NCI-H2196 treated with DMSO at 0.1 percent for 48 hours (cell line): ENCODE data around the gene AMY1C.
"Not testable (repeated sequence)": the region's sequence is repeated elsewhere in the genome, so short reads cannot be mapped to it uniquely, and the experiment has no call there.

Experiments
- DNase-seq: peaks from one replicate; lab custom pipeline; 2025; ENCODE audit not compliant: unreplicated experiment; lab: John Stamatoyannopoulos, UW

Gene AMY1C

DNA sequence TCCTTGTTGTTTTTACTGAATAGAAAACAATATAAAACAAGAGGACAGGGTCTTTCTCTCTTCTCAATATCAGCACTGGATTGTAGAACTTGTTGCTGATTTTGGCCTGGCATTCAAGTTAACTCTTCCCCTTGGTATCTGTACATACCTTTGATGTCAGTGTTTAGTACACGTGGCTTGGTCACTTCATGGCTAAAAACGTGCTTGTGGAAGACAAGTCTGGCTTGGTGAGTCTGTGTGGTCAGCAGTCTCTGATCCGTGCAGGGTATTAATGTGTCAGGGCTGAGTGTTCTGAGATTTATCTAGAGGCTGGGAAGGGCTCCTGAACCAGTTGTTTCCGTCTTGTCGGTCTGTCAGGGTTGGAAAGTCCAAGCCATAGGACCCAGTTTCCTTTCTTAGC is at the start of gene AMY1C:
AMY1C (plus strand) TSS at position 301 of the 400 bp plus-strand sequence. CDS start 572 bp downstream, outside the sequence.
- DNase-seq = not testable (repeated sequence)

DNA sequence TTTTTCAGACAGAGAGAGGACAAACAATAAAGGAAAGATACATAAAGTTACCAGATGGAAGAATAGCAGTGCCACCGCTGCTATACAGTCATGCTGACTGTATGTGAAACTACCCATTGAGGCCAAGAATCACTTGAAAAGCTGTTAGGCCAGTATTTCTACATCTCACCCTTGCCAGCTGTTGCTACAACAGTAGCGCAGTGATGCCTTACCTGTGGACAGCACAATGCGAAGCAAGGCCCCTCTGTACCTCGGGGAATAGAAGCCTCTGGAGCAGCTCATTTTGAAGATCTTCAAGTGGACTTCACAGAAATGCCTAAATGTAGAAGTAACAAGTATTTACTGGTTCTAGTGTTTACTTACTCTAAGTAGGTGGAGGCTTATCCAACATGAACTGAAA is 49.0 kb upstream of the AMY1C start:
- not testable (repeated sequence) for DNase-seq

DNA sequence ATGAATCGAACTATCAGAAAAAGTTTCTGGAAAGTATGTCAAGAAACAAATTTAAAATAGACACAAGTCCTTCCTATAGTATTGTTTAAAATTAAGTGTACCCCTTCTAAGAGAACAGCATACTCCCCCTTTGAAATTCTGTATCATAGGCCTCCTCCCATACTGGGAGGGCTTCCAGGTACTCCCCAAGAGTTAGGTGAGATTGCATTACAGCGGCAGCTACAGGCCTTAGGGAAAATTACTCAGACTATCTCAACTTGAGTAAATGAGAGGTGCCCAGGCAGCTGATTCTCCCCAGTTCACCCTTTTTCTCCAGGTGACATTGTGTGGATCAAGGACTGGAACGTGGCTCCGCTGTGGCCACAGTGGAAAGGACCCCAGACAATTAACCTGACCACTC is 48.4 kb upstream of the AMY1C start:
- DNase-seq = not testable (repeated sequence)

DNA sequence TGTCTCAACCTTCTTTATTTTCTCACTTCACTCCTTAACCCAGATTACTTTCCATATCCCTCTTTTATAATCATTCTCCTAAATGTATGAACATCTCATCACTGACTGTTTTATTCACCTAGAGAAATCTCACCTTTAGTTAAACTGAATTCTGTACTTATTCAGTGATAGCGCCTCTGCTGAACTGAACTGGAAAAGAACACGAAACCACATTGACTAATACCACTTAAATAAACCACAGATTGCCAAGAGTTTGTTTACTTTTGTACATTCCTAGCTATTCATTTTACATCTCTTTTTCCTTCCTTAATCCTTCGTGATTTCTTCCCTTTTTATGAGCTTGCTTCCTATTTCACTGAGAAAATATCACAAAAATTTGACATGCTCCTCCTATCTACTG is 42.0 kb upstream of the AMY1C start:
- DNase-seq = not testable (repeated sequence)

DNA sequence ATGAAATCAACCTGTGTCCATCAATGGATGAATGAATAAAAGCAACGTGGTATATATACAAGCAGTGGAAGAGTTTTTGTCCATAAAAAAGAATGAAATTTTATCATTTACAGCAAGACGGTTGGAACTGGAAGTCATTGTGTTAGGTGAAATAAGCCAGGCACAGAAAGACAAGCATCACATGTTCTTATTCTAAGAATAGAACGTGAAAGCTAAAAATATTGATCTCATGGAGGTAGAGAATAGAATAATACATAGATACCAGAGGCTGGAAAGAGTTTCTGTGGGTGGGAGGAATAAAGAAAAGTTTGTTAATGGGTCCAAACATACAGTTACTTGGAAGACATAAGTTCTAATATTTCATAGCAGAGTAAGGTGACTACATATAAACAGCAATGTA is 39.3 kb upstream of the AMY1C start:
- not testable (repeated sequence) for DNase-seq

DNA sequence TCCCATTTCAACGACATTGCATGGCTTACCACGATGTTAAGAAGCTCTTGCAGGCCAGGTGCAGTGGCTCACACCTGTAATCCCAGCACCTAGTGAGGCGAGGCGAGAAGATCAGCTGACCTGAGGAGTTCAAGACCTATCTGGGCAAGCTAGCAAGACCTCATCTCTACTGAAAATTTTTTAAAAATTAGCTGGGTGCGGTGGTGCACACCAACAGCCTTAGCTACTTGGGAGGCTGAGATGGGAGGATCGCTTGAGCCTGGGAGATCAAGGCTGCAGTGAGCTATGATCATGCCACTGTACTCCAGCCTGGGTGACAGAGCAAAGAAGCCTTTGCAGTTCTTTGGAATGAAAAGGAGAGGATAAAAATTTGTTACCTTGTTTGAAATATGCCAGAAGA is 32.3 kb upstream of the AMY1C start:
- DNase-seq = not testable (repeated sequence)

DNA sequence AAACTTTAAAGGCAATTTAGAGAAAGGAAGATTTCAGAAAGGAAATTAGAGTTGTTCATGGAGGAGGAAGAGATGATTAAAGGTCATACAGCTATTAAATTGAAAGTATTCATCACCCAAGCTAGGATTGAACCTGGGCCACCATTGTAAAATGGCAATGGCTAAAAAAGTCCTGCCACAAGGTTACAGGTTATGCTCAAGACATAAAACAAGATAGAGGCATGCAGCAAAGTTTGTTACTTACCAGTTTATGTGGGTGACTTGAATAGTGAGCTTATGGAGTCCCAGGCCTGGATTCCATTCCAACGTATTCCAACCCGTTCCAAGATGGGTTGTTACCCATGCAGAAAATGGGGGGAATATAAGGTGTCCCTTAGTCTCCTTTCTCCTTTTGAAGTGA is 28.2 kb upstream of the AMY1C start:
- not testable (repeated sequence) for DNase-seq

DNA sequence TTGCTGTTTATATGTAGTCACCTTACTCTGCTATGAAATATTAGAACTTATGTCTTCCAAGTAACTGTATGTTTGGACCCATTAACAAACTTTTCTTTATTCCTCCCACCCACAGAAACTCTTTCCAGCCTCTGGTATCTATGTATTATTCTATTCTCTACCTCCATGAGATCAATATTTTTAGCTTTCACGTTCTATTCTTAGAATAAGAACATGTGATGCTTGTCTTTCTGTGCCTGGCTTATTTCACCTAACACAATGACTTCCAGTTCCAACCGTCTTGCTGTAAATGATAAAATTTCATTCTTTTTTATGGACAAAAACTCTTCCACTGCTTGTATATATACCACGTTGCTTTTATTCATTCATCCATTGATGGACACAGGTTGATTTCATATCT is 14.4 kb upstream of the AMY1C start:
- DNase-seq = not testable (repeated sequence)

DNA sequence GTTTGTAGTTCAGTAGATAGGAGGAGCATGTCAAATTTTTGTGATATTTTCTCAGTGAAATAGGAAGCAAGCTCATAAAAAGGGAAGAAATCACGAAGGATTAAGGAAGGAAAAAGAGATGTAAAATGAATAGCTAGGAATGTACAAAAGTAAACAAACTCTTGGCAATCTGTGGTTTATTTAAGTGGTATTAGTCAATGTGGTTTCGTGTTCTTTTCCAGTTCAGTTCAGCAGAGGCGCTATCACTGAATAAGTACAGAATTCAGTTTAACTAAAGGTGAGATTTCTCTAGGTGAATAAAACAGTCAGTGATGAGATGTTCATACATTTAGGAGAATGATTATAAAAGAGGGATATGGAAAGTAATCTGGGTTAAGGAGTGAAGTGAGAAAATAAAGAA is 11.7 kb upstream of the AMY1C start:
- not testable (repeated sequence) for DNase-seq

DNA sequence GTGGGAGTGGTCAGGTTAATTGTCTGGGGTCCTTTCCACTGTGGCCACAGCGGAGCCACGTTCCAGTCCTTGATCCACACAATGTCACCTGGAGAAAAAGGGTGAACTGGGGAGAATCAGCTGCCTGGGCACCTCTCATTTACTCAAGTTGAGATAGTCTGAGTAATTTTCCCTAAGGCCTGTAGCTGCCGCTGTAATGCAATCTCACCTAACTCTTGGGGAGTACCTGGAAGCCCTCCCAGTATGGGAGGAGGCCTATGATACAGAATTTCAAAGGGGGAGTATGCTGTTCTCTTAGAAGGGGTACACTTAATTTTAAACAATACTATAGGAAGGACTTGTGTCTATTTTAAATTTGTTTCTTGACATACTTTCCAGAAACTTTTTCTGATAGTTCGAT is 5.2 kb upstream of the AMY1C start:
- DNase-seq = not testable (repeated sequence)

DNA sequence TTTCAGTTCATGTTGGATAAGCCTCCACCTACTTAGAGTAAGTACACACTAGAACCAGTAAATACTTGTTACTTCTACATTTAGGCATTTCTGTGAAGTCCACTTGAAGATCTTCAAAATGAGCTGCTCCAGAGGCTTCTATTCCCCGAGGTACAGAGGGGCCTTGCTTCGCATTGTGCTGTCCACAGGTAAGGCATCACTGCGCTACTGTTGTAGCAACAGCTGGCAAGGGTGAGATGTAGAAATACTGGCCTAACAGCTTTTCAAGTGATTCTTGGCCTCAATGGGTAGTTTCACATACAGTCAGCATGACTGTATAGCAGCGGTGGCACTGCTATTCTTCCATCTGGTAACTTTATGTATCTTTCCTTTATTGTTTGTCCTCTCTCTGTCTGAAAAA is 4.7 kb upstream of the AMY1C start:
- DNase-seq = not testable (repeated sequence)

DNA sequence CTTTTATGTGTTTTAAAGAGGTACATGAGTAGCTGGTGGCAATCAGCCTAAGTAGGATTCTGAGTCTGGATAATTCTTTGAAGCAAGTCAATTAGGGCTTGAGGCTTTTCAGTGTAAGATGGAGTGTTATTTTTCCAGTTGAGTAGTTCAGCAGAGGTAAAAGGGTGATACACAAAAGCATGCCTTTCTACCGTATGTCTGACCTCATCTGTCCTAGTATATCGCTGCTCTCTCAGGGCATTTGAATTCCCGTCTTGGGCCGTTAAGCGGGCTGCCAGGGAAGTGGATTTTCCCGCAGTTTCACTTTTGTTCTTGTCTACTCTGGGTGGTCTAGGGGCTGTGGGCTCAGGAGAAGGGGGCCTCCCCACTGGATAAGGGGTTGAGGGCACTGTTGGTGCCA is 1.4 kb upstream of the AMY1C start:
- DNase-seq = not testable (repeated sequence)

DNA sequence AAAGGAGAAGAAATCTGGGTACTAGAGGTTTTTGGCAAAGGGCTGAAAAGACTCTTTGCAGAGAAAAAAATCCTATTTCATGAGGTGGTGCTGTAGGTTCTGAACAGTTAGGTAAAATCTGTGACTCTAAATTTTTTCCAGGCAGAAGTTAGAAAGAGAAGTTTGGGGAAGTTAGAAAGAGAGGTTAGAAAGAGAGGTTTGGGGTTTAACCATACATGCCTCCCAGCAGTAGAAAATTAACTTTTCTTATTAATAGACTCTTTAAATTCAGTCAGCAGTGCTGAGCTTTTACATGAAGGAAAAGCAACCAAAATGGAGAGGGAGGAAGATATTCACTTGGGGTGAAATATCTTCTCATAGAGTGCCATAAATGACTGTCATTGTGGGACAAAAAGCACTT is 12.2 kb downstream of the AMY1C start:
- DNase-seq = no peak

DNA sequence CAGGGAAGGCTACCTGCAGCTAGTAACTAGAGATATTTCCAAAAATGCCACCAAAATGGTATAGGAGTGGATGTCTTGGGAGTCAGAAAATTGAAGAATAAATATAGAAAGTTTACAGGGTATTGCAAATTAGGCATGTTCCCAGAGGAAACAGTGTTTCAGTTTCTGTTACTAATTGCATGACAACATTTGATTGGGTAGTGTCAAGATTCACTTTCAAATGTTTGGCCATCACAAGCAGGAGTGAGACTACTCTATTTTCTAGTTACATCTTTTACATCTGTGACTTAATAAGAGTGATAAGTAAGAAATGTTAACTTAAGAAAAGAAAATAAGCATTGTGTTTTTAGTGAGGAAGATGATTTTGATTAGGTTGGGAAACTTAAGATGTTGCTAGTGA is 30.2 kb downstream of the AMY1C start:
- no peak for DNase-seq

DNA sequence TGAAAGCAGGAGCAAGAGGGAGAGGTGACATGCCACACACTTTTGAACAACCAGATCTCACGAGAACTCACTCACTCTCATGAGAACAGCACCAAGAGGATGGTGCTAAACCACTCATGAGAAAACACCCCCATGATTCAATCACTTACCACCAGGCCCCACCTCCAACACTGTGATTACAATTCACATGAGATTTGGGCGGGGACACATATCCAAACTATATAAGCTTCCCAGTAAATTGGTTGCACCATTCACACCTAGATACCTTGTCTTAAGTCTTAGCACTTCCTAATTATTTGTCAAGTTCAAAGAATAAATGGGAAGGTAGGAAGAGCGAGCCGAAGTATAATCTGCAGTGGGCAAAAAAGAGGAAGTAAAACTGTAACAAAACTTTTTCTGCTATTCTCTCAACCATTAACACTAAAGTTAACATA is 34.3 kb downstream of the AMY1C start:
- no peak for DNase-seq

DNA sequence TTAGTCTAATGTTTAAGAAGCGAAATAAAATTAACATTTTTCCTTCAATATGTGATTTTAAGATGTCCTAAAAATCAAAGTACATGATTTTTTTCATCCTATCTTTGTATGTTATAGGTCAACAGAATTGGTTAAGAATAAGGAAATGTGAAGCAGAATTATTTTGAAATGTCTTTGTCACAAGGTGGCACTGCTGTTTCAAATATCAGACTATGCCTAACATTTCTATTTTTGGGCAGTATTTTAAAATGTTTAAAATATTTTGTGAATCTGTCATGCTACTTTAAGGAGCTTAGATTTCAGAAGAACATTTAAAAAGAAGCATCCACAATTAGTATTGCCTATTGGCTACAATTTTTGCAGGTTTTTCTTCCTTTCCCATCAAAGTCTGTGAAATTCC is 38.7 kb downstream of the AMY1C start:
- no peak for DNase-seq

DNA sequence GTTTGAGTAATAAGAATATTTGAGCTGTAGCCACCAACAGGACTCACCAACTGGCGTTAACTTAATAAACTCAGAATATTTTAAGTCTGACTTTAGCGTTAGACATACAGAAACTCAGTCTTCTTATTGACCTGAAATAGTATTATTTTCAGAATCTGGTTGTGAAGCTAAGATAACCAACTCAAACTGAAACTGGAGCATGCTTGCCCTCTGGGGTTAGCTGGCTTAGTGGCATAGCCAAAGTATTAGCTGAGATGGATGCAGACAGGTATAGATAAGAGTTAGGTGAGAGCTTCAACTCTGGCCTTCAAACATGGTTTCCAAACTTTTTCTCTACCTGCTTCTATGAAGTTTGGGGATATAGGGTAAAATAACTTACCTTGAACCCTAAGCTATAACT is 40.5 kb downstream of the AMY1C start:
- DNase-seq = no peak
